Uterus (tissue), 2 donors: ENCODE data around the gene SLC25A22.

Experiments used
- POLR2A ChIP-seq, 2 donors: fragments of 450-650 bp; IDR thresholded peaks; one replicate each; pipeline ENCODE4 v1.6.1; 2016; ENCODE audit warnings: antibody characterized with exemption in 2 of 2, mild to moderate bottlenecking in 1 of 2, moderate library complexity in 1 of 2
- TF ChIP-seq, protein P1 (sequence below), 4 experiments: fragments of 200-600 bp in 2 of 4; fragments of 450-650 bp in 2 of 4; sonication (generic) in 2 of 4; IDR thresholded peaks; one replicate each; pipeline ENCODE4 v1.5.1; 2016 to 2019; ENCODE audit warnings: antibody characterized with exemption in 4 of 4, mild to moderate bottlenecking in 2 of 4, moderate library complexity in 1 of 4

DNA sequence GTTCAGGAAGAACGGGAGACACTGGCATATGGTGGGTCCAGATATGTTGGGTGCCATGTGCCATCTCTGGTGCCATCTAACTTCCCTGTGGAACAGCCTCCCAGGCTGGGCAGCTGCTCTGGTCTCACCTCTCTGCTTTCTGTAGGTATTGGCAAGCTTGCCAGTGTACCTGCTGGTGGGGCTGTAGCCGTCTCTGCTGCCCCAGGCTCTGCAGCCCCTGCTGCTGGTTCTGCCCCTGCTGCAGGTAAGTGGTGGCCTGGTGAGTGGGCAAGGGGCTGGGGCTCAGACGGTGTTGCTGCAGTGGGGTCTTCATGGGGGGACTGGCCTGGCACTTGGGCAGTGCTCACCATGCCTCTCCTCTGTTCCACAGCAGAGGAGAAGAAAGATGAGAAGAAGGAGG lies 14.3 kb upstream of the SLC25A22 start:
- TF ChIP-seq, protein P1, sequence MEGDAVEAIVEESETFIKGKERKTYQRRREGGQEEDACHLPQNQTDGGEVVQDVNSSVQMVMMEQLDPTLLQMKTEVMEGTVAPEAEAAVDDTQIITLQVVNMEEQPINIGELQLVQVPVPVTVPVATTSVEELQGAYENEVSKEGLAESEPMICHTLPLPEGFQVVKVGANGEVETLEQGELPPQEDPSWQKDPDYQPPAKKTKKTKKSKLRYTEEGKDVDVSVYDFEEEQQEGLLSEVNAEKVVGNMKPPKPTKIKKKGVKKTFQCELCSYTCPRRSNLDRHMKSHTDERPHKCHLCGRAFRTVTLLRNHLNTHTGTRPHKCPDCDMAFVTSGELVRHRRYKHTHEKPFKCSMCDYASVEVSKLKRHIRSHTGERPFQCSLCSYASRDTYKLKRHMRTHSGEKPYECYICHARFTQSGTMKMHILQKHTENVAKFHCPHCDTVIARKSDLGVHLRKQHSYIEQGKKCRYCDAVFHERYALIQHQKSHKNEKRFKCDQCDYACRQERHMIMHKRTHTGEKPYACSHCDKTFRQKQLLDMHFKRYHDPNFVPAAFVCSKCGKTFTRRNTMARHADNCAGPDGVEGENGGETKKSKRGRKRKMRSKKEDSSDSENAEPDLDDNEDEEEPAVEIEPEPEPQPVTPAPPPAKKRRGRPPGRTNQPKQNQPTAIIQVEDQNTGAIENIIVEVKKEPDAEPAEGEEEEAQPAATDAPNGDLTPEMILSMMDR (IDR thresholded peaks at IDR 0.05) = no peak
- TF ChIP-seq POLR2A (IDR thresholded peaks at IDR 0.05) = no peak
